ENCODE data around the gene ZBTB48.

DNA sequence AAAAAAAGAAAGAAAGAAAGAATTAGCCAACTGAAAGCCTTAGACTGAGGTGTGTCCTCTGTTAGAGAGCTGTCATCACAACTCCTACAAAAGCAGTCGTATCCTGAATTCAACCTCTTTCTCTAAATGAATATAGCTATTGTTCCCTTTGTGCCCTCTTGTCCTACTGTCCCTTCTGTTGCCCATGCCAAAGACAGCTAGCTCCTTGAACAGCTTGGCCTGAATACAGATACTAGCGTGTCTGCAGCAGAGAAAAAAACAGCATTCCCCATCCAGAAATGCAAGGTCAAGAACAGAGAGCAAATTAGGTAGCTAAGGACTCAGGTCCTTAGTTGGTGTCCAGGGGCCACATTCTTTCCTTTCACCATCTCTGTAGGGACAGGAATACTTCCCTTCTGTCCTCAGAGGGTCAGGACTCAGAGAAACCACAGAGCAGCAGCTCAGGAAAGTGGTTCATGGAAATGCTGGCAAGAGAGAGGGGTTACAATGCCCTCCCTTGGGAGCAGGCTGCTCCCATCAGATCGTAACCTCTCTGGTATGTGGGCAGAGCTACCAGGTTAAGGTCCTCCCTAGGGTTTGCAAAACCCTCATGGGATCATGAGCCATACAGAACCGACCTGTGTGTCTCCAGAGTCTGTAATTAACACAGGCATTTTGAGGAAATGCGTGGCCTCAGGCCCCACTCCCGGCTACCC, 1.8 kb upstream of the ZBTB48 start:
- TF ChIP-seq, protein P1, sequence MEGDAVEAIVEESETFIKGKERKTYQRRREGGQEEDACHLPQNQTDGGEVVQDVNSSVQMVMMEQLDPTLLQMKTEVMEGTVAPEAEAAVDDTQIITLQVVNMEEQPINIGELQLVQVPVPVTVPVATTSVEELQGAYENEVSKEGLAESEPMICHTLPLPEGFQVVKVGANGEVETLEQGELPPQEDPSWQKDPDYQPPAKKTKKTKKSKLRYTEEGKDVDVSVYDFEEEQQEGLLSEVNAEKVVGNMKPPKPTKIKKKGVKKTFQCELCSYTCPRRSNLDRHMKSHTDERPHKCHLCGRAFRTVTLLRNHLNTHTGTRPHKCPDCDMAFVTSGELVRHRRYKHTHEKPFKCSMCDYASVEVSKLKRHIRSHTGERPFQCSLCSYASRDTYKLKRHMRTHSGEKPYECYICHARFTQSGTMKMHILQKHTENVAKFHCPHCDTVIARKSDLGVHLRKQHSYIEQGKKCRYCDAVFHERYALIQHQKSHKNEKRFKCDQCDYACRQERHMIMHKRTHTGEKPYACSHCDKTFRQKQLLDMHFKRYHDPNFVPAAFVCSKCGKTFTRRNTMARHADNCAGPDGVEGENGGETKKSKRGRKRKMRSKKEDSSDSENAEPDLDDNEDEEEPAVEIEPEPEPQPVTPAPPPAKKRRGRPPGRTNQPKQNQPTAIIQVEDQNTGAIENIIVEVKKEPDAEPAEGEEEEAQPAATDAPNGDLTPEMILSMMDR (IDR thresholded peaks at IDR 0.05), result no peak
- TF ChIP-seq POLR2A (IDR thresholded peaks at IDR 0.05) (no peak), EP300 (IDR thresholded peaks at IDR 0.05) (no peak)

All from stomach (tissue), 4 donors.